ENCODE data around the gene NCKAP1. TPM values are rescaled to one million over a fixed set of nuclear protein-coding genes. Genes with fewer than 3 reads are reported as not detected.
"Not testable (repeated sequence)": the region's sequence is repeated elsewhere in the genome, so short reads cannot be mapped to it uniquely, and the experiment has no call there.

The NCKAP1 gene
- polyA plus RNA-seq, 3 donors = 137 to 155 (median 140) TPM

DNA sequence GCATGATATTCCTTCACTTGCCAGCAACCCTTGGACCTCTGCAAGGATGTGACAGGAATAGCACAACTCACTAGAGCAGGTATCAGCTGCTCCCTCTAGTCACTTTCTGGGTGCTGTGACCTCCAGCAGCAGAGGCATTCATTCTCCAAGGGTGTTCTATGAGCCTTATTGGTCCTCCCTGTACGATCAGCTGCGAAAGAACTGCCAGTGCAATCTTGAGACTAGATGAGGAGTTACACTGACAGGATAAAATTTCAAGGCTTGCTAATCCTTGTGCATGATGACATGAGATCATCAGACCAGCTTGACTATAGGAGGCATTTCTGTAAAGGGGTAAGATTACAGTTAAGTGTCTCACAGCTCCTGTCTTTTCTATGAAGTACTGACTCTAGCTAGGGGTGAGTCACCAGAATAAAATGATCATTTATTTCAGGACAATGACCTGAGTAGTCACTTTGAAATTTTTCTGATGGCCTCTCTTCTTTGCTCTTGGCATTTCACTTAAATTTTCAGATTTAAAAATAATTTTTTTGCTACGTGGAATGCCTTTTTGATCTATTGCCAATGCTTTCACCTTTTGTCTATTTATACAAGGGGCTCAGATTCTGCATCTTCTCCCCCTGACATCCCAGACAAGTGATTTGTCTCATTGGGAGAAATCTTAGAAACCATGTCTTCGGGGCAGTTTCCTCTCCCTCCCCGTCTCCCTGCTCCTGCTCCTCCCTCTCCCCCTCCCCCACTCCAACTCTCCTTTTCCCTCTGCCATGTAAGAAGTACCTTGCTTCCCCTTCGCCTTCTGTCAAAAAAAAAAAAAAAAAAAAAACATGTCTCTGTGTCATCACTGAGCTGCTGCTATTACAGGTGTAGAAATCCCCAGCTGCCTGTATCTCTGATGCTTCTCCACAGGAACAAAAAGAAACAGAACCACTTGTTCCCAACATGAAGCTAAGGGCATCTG, 122.6 kb downstream of the NCKAP1 start:
- DNase-seq (ENCODE audit: low read depth in 3 of 3, low spot score in 2 of 3) = no peak

- DNase-seq (ENCODE audit: low read depth in 3 of 3, low spot score in 2 of 3) = no peak
These were observed 123.4 kb downstream of the NCKAP1 start for GRCh38 chr2:182914852-182915251.

DNA sequence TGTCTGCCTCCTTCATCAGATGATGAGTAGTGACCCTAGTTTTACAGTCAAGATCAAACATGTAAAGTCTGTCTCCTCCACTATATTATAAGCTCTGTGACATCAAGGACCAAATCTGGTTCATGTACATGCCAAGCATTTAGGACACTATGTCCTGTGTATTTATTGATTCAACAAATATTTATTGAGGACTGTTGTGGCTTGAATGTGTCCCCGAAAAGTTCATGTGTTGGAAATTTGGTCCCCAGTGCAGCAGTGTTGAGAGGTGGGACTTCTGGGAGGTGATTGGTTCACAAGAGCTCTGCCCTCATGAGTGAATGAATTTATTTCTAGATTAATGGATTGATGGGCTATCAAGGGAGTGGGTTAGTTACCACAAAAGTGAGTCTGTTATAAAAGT, 125.2 kb downstream of the NCKAP1 start:
- no peak for DNase-seq (ENCODE audit: low read depth in 3 of 3, low spot score in 2 of 3)

- no peak for DNase-seq (ENCODE audit: low read depth in 3 of 3, low spot score in 2 of 3)
These were observed 125.7 kb downstream of the NCKAP1 start for GRCh38 chr2:182912518-182912915.

DNA sequence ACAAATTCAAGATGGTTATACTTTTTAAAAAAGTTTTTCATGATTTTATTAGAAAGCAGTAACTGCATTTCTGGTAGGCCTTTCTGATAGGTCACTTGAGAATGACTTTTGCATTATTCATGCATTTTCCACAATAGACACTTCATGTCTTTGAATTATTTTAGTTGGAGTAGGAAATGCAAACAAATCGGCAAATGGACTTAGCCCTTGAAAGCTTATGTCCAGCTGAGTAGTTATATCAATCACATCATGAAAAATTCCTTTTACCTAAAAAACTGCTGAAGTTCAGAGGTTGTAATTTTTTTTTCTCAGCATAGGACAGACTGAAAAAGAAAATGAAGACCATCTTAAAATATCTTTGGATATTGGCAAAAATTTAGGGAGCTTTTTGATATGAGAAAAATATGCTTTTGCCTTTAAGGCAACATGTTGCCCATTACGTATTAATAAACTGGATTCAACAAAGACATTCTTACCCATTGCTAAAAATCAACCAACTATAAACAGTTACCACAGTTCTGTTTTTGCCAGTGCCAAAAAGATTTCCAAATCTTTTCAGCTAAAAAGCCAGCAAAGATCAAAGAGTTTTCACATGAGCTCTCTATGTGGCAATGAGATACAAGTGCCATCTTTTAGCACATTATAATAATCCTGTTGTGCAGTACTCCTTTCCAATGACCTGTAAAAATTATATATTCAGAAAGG, 126.3 kb downstream of the NCKAP1 start:
- DNase-seq (ENCODE audit: low read depth in 3 of 3, low spot score in 2 of 3) = no peak

GRCh38 chr2:182910965-182911364, 127.3 kb downstream of the NCKAP1 start:
- DNase-seq (ENCODE audit: low read depth in 3 of 3, low spot score in 2 of 3) = no peak

DNA sequence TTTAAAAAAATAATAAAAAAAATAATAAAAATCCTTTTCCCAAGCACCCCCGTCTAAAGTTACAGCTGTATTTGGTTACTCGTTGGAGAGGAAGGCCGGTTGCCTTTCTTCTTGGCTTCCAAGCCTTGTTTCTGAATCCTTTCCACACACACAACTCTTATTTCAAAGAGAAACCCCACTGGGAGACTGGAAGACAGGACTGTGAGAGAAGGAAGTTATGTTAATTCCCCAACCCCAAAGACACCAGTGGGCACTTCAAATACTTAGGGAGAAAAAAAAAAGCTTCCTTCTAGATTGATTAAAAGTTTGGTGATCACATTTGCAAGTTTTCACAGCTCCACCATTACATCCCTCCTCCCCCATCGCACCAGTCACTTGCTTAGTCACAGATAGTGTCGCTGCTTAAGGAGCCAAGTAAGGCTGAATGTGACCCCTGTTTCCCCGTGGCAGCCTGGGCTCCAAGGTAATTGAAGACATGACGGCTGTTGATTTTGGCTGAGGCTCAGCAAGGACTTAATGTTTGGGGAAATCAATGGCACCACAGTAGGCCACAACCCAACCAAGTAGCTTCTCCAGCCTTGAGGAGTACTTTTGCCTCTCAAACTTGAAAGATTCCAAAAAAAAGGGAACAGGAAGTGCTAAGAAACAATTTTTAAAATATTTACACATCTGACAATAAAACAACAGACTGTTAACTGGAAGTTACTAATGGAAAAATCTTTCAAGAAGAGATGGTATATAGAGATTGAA, 131.0 kb downstream of the NCKAP1 start:
- DNase-seq (ENCODE audit: low read depth in 3 of 3, low spot score in 2 of 3) = no peak

- DNase-seq (ENCODE audit: low read depth in 3 of 3, low spot score in 2 of 3) = no peak
These were observed 131.8 kb downstream of the NCKAP1 start for GRCh38 chr2:182906454-182906853.

- DNase-seq (ENCODE audit: low read depth in 3 of 3, low spot score in 2 of 3) = no peak
These were observed 133.4 kb downstream of the NCKAP1 start for GRCh38 chr2:182904844-182905243.

- DNase-seq (ENCODE audit: low read depth in 3 of 3, low spot score in 2 of 3) = no peak
These were observed 134.7 kb downstream of the NCKAP1 start for GRCh38 chr2:182903566-182903965.

GRCh38 chr2:182901748-182902147, 136.5 kb downstream of the NCKAP1 start:
- DNase-seq (ENCODE audit: low read depth in 3 of 3, low spot score in 2 of 3) = no peak

DNA sequence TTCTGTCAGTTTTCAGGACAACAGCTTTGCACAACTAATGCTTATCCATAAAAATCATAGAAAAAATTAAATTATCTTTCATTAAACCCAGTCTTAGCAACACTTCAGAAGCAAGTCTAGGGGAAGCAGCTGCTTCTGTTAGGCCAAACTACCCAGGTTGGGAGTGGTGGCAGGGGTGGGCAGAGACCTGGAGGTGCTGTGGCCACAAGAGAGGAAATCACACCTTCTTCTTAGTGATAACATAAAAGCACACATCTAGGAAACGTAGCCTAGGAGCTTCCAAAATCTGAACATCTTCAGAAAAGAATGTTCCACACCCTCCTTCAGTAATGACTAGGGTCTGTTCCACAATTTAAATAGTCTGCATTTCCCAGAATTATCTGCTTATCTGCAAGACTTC, 139.5 kb downstream of the NCKAP1 start:
- DNase-seq (ENCODE audit: low read depth in 3 of 3, low spot score in 2 of 3) = no peak

DNA sequence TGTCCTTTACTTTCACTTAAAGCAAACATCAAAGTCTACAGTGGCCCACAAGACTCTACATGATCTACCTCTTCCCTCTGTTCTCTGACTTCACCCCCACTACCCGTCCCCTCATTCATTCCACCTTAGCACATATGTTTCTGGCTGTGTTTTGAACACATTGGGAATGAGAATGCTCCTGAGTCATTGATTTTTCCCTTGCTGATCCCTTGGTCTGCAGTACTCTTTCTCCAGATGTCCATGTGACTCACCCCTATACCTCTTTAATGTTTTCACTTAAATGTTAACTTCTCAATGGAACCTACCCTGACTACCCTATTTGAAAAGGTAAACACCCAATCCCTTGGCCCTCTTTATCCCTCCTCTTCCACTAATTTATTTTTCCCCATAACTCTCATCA, 141.1 kb downstream of the NCKAP1 start:
- no peak for DNase-seq (ENCODE audit: low read depth in 3 of 3, low spot score in 2 of 3)

- DNase-seq (ENCODE audit: low read depth in 3 of 3, low spot score in 2 of 3) = no peak
These were observed 142.5 kb downstream of the NCKAP1 start for GRCh38 chr2:182895798-182896197.

DNA sequence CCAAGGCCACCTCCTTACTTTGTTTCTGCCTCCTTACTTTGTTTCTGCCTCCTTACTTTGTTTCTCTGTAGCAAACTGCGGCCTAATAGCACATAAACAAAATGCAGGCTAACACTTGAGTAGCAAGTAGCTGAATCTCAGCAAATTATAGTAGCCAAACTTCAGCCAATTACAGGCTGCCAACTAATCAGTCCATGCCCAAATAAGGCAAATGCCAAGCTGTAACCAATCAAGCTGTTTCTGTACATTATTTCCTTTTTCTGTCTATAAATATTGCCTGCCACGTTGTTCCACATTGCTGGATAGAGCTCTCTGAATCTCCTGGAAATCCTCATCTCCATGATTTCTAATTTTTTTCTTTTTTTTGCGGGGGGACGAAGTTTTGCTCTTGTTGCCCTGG, 143.1 kb downstream of the NCKAP1 start:
- no peak for DNase-seq (ENCODE audit: low read depth in 3 of 3, low spot score in 2 of 3)

GRCh38 chr2:182894174-182894573, 144.1 kb downstream of the NCKAP1 start:
- DNase-seq (ENCODE audit: low read depth in 3 of 3, low spot score in 2 of 3) = no peak

GRCh38 chr2:182893666-182894065, 144.6 kb downstream of the NCKAP1 start:
- no peak for DNase-seq (ENCODE audit: low read depth in 3 of 3, low spot score in 2 of 3)

DNA sequence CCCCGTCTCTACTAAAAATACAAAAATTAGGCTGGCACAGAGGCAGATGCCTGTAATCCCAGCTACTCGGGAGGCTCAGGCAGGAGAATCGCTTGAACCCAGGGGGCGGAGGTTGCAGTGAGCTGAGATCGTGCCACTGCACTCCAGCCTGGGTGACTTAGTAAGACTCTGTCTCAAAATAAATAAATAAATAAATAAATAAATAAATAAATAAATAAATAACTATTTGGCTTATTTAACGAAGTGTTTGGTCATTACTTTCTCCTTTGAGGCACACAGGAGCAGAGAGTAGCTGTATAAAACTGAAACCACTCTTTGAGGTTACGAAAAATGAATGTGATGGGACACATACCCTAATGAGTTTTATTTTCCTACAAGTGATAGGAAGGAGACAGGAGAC, 145.2 kb downstream of the NCKAP1 start:
- DNase-seq (ENCODE audit: low read depth in 3 of 3, low spot score in 2 of 3) = not testable (repeated sequence)

GRCh38 chr2:182891611-182892010, 146.6 kb downstream of the NCKAP1 start:
- DNase-seq (ENCODE audit: low read depth in 3 of 3, low spot score in 2 of 3) = no peak

DNA sequence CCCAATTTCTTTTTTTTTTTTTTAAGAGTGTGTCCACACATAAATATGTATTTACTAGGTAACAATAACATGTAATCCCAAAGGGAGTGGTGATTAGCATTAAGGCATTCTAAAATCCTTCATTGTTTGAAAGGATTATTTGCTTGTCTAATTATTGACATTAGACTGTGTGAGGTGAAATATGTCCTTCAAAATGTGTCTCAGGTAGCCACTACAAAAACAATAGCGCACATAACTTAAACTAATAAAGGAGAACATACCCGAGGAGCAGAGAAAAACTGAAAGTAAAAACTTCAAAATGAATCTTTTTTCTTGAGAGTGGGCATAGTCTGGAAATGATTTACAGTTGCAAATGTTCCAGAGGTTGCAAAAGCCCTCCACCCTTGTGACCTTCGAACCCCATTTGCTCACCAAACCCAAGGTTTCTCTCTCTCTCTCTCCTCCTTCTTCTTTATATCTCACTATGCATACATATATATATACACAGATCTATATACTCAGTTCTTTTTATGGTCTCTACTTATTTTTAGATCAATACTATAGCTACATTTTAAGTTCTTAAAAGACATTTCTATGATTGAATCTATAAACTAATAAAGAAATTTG, 147.4 kb downstream of the NCKAP1 start:
- DNase-seq (ENCODE audit: low read depth in 3 of 3, low spot score in 2 of 3) = no peak

GRCh38 chr2:182890305-182890704, 148.0 kb downstream of the NCKAP1 start:
- no peak for DNase-seq (ENCODE audit: low read depth in 3 of 3, low spot score in 2 of 3)
